Liver (tissue), 9 donors: ENCODE measurements around the gene ZNF32. TPM values are rescaled to one million over a fixed set of nuclear protein-coding genes. Genes with fewer than 3 reads are reported as not detected.

Source experiments
- DNase-seq: peaks from one replicate; pipeline ENCODE4 v3.0.0-alpha.2; 2017; ENCODE audit warnings: low spot score
- H3K27ac ChIP-seq, 2 donors: one replicate each; pipeline ENCODE4 v1.7.0; 2013; ENCODE audit warnings: inconsistent platforms in 2 of 2, low read length in 2 of 2, control low read depth in 1 of 2, low read depth in 1 of 2, mild to moderate bottlenecking in 1 of 2
- H3K27me3 ChIP-seq, 4 donors: one replicate each; pipeline versions ENCODE4 v1.6.1 to v1.7.0; 2013; ENCODE audit warnings: low read length in 3 of 4, inconsistent platforms in 1 of 4, mild to moderate bottlenecking in 1 of 4, moderate library complexity in 1 of 4; ENCODE audit not compliant: control insufficient read depth in 4 of 4, insufficient read depth in 4 of 4
- H3K36me3 ChIP-seq, 4 donors: one replicate each; pipeline versions ENCODE4 v1.6.1 to v1.7.0; 2013; ENCODE audit warnings: low read length in 3 of 4, mild to moderate bottlenecking in 3 of 4, low read depth in 1 of 4, moderate library complexity in 1 of 4; ENCODE audit not compliant: control insufficient read depth in 4 of 4, insufficient read depth in 3 of 4
- H3K4me1 ChIP-seq, 4 donors: one replicate each; pipeline versions ENCODE4 v1.6.1 to v1.7.0; 2013; ENCODE audit warnings: low read length in 3 of 4, mild to moderate bottlenecking in 3 of 4, moderate library complexity in 1 of 4; ENCODE audit not compliant: control insufficient read depth in 4 of 4, insufficient read depth in 4 of 4
- H3K4me3 ChIP-seq, 3 donors: one replicate each; pipeline versions ENCODE4 v1.6.1 to v1.7.0; 2013; ENCODE audit warnings: low read length in 3 of 3, control low read depth in 1 of 3, low read depth in 1 of 3, mild to moderate bottlenecking in 1 of 3
- H3K9ac ChIP-seq, 2 donors: one replicate each; pipeline ENCODE4 v1.7.0; 2013; ENCODE audit warnings: low read length in 2 of 2, mild to moderate bottlenecking in 2 of 2, moderate library complexity in 2 of 2, control low read depth in 1 of 2, low read depth in 1 of 2
- H3K9me3 ChIP-seq, 4 donors: one replicate each; pipeline versions ENCODE4 v1.6.1 to v1.7.0; 2013; ENCODE audit warnings: low read length in 3 of 4; ENCODE audit not compliant: control insufficient read depth in 4 of 4
- EGR1 ChIP-seq, 2 donors: IDR thresholded peaks; 2 replicates each; pipeline ENCODE4 v1.6.1; 2016 to 2018; ENCODE audit warnings: antibody characterized with exemption in 2 of 2, low read depth in 2 of 2
- FOXA1 ChIP-seq: IDR thresholded peaks from 2 replicates; pipeline ENCODE4 v1.6.1; 2016; ENCODE audit warnings: antibody characterized with exemption
- FOXA2 ChIP-seq: IDR thresholded peaks from 2 replicates; pipeline ENCODE4 v1.6.1; 2016; ENCODE audit warnings: antibody characterized with exemption
- GABPA ChIP-seq, 2 donors: IDR thresholded peaks in 1 of 2; conservative IDR thresholded peaks in 1 of 2; 2 replicates each; pipeline ENCODE4 v1.6.1; 2016; ENCODE audit warnings: antibody characterized with exemption in 2 of 2, mild to moderate bottlenecking in 1 of 2, moderate library complexity in 1 of 2
- HNF4A ChIP-seq, 2 donors: conservative IDR thresholded peaks; 2 replicates each; pipeline ENCODE4 v1.6.1; 2016; ENCODE audit warnings: antibody characterized with exemption in 2 of 2, mild to moderate bottlenecking in 2 of 2
- HNF4G ChIP-seq: IDR thresholded peaks from 2 replicates; pipeline ENCODE4 v1.6.1; 2016; ENCODE audit warnings: antibody characterized with exemption
- JUND ChIP-seq, 2 donors: IDR thresholded peaks; 2 replicates each; pipeline ENCODE4 v1.6.1; 2016; ENCODE audit warnings: antibody characterized with exemption in 2 of 2
- NR2F2 ChIP-seq: IDR thresholded peaks from 2 replicates; pipeline ENCODE4 v1.6.1; 2016; ENCODE audit warnings: antibody characterized with exemption
- RAD21 ChIP-seq, 2 donors: IDR thresholded peaks; 2 replicates each; pipeline ENCODE4 v1.6.1; 2016; ENCODE audit warnings: antibody characterized with exemption in 2 of 2, mild to moderate bottlenecking in 2 of 2
- RXRA ChIP-seq, 2 donors: IDR thresholded peaks; 2 replicates each; pipeline ENCODE4 v1.6.1; 2017 to 2018; ENCODE audit warnings: antibody characterized with exemption in 2 of 2, mild to moderate bottlenecking in 1 of 2
- SP1 ChIP-seq: IDR thresholded peaks from 2 replicates; pipeline ENCODE4 v1.6.1; 2018; ENCODE audit warnings: antibody characterized with exemption, mild to moderate bottlenecking
- TAF1 ChIP-seq: conservative IDR thresholded peaks from 2 replicates; pipeline ENCODE4 v1.6.1; 2016; ENCODE audit warnings: antibody characterized with exemption, mild to moderate bottlenecking
- YY1 ChIP-seq: IDR thresholded peaks from 2 replicates; pipeline ENCODE4 v1.6.1; 2016; ENCODE audit warnings: antibody characterized with exemption, mild to moderate bottlenecking
- WGBS: extraction: QIAGEN DNeasy Blood & Tissue Kit; methylation state at CpG from one replicate; pipeline ENCODE4 v1.1.7; 2013; 5-methylcytosine and 5-hydroxymethylcytosine counted together
- polyA plus RNA-seq, 2 donors: library from polyadenylated mRNA; stranded (reverse) in 1 of 2; unstranded in 1 of 2; fragments of 200-250 nt in 1 of 2; fragments of >200 nt in 1 of 2; fragmentation: Nextera tagmentation in 1 of 2; extraction: Ambion mirVana in 1 of 2; gene quantifications; one replicate each; pipeline versions ENCODE4 v1.2.1 to v1.2.3, GENCODE V29; 2013 to 2015
- total RNA-seq, 2 donors: library from RNA; depleted of rRNA; stranded (reverse); fragments of >200 nt; gene quantifications; one replicate each; pipeline ENCODE4 v1.2.3, GENCODE V29; 2014
- TF ChIP-seq, protein P1 (sequence below): IDR thresholded peaks from 2 replicates; pipeline ENCODE4 v1.6.1; 2016; ENCODE audit warnings: antibody characterized with exemption, mild to moderate bottlenecking
- TF ChIP-seq, protein P2 (sequence below): IDR thresholded peaks from 2 replicates; pipeline ENCODE4 v1.6.1; 2016; ENCODE audit warnings: antibody characterized with exemption
- TF ChIP-seq, protein P3 (sequence below): IDR thresholded peaks from 2 replicates; pipeline ENCODE4 v1.6.1; 2016; ENCODE audit warnings: antibody characterized with exemption
- TF ChIP-seq, protein P4 (sequence below): fragments of 150-350 bp; IDR thresholded peaks from 2 replicates; pipeline ENCODE4 v1.5.1; 2017; ENCODE audit warnings: improper control_type of control experiment, low read depth, low read length; ENCODE audit not compliant: missing input control
- TF ChIP-seq, protein P5 (sequence below): IDR thresholded peaks from 2 replicates; pipeline ENCODE4 v1.6.1; 2016; ENCODE audit warnings: antibody characterized with exemption
- donor health status: healthy.
- donor health status: healthy.
- donor health status: healthy.
- donor health status: healthy.
- donor health status: healthy.

The ZNF32 gene
- total and polyA plus RNA-seq, 4 donors: 6.5 to 19.9 (median 12.5) TPM

DNA sequence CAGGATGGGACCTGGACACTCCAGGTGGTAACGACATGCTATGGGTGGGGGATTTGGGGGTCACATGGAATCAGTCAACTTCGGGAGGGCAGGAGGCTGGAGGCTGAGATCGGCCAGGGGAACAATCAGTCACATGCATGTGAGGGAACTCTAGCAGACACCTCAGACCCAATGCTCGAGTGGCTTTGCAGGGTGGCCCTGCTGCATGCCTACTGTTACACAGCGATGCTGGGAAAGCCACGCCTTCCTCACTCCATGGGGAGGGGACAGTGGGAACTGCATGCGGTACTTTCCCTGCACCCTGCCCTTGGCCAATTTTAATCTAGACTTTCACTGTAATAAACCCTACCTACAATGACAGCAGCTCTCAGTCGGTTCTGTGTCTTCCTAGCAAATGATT lies 6.6 kb upstream of the ZNF32 start:
- Histone ChIP-seq H3K27ac (no peak overlapping the region), H3K4me3 (no peak overlapping the region), H3K9ac (no peak overlapping the region), H3K9me3 (peaks cover 0 to 1% (median 0%) of the 10 kb centered on the region in 4 donors), H3K27me3 (no peaks in the 10 kb centered on the region), H3K4me1 (no peaks in the 10 kb centered on the region), H3K36me3 (no peaks in the 10 kb centered on the region)
- WGBS: 82% methylated on average over 8 of the region's 8 CpGs
- DNase-seq: no peak
- TF ChIP-seq HNF4A (conservative IDR thresholded peaks at IDR 0.05) (no peak), RXRA (IDR thresholded peaks at IDR 0.05) (no peak), SP1 (no peak), EGR1 (IDR thresholded peaks at IDR 0.05; ENCODE audit: low read depth in 2 of 2) (no peak), NR2F2 (no peak), TAF1 (no peak), RAD21 (IDR thresholded peaks at IDR 0.05) (no peak), FOXA1 (no peak), FOXA2 (no peak), HNF4G (no peak)
- TF ChIP-seq, protein P1, sequence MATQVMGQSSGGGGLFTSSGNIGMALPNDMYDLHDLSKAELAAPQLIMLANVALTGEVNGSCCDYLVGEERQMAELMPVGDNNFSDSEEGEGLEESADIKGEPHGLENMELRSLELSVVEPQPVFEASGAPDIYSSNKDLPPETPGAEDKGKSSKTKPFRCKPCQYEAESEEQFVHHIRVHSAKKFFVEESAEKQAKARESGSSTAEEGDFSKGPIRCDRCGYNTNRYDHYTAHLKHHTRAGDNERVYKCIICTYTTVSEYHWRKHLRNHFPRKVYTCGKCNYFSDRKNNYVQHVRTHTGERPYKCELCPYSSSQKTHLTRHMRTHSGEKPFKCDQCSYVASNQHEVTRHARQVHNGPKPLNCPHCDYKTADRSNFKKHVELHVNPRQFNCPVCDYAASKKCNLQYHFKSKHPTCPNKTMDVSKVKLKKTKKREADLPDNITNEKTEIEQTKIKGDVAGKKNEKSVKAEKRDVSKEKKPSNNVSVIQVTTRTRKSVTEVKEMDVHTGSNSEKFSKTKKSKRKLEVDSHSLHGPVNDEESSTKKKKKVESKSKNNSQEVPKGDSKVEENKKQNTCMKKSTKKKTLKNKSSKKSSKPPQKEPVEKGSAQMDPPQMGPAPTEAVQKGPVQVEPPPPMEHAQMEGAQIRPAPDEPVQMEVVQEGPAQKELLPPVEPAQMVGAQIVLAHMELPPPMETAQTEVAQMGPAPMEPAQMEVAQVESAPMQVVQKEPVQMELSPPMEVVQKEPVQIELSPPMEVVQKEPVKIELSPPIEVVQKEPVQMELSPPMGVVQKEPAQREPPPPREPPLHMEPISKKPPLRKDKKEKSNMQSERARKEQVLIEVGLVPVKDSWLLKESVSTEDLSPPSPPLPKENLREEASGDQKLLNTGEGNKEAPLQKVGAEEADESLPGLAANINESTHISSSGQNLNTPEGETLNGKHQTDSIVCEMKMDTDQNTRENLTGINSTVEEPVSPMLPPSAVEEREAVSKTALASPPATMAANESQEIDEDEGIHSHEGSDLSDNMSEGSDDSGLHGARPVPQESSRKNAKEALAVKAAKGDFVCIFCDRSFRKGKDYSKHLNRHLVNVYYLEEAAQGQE: no peak
- TF ChIP-seq, protein P2, sequence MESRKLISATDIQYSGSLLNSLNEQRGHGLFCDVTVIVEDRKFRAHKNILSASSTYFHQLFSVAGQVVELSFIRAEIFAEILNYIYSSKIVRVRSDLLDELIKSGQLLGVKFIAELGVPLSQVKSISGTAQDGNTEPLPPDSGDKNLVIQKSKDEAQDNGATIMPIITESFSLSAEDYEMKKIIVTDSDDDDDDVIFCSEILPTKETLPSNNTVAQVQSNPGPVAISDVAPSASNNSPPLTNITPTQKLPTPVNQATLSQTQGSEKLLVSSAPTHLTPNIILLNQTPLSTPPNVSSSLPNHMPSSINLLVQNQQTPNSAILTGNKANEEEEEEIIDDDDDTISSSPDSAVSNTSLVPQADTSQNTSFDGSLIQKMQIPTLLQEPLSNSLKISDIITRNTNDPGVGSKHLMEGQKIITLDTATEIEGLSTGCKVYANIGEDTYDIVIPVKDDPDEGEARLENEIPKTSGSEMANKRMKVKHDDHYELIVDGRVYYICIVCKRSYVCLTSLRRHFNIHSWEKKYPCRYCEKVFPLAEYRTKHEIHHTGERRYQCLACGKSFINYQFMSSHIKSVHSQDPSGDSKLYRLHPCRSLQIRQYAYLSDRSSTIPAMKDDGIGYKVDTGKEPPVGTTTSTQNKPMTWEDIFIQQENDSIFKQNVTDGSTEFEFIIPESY: no peak
- TF ChIP-seq, protein P3, sequence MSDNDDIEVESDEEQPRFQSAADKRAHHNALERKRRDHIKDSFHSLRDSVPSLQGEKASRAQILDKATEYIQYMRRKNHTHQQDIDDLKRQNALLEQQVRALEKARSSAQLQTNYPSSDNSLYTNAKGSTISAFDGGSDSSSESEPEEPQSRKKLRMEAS: no peak

DNA sequence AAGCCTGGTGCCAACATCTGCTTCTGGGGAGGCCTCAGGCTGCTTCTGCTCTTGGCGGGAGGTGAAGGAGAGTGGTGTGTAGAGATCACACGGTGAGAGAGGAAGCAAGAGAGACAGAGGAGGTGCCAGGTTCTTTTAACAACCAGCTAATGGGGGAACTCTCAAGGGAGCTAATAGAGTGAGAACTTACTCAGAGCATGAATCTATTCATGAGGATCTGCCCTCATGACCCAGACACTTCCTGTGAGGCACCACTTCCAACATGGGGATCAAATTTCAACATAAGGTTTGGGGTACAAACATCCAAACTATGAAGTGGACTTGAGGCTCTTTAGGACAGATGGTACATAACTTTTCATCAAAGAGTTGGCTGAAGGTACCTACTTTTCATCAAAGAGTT lies 5.1 kb upstream of the ZNF32 start:
- H3K27ac ChIP-seq: no peak overlapping the region
- H3K9ac ChIP-seq: no peak overlapping the region
- no peaks in the 10 kb centered on the region for H3K36me3 ChIP-seq
- H3K4me1 ChIP-seq: peaks cover 0 to 3% (median 1%) of the 10 kb centered on the region in 4 donors
- DNase-seq: no peak
- H3K27me3 ChIP-seq: no peaks in the 10 kb centered on the region
- WGBS: 66% methylated on average over 2 of the region's 2 CpGs
- no peak overlapping the region for H3K4me3 ChIP-seq
- H3K9me3 ChIP-seq: peaks cover 0 to 1% (median 0%) of the 10 kb centered on the region in 4 donors
- no peak for TF ChIP-seq HNF4G
- TF ChIP-seq HNF4A (conservative IDR thresholded peaks at IDR 0.05): no peak
- no peak for TF ChIP-seq JUND (IDR thresholded peaks at IDR 0.05)
- TF ChIP-seq FOXA1: no peak
- no peak for TF ChIP-seq GABPA (IDR thresholded peaks at IDR 0.05 in 1 of 2, conservative IDR thresholded peaks at IDR 0.05 in 1 of 2)
- no peak for TF ChIP-seq YY1
- TF ChIP-seq EGR1 (IDR thresholded peaks at IDR 0.05; ENCODE audit: low read depth in 2 of 2): no peak
- TF ChIP-seq, protein P4, sequence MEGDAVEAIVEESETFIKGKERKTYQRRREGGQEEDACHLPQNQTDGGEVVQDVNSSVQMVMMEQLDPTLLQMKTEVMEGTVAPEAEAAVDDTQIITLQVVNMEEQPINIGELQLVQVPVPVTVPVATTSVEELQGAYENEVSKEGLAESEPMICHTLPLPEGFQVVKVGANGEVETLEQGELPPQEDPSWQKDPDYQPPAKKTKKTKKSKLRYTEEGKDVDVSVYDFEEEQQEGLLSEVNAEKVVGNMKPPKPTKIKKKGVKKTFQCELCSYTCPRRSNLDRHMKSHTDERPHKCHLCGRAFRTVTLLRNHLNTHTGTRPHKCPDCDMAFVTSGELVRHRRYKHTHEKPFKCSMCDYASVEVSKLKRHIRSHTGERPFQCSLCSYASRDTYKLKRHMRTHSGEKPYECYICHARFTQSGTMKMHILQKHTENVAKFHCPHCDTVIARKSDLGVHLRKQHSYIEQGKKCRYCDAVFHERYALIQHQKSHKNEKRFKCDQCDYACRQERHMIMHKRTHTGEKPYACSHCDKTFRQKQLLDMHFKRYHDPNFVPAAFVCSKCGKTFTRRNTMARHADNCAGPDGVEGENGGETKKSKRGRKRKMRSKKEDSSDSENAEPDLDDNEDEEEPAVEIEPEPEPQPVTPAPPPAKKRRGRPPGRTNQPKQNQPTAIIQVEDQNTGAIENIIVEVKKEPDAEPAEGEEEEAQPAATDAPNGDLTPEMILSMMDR: no peak
- TF ChIP-seq, protein P5, sequence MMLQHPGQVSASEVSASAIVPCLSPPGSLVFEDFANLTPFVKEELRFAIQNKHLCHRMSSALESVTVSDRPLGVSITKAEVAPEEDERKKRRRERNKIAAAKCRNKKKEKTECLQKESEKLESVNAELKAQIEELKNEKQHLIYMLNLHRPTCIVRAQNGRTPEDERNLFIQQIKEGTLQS: no peak
- no peak for TF ChIP-seq SP1
- TF ChIP-seq, protein P2: no peak
- TF ChIP-seq, protein P3: no peak
- no peak for TF ChIP-seq TAF1
- TF ChIP-seq, protein P1: no peak
- TF ChIP-seq RAD21 (IDR thresholded peaks at IDR 0.05): no peak
- no peak for TF ChIP-seq RXRA (IDR thresholded peaks at IDR 0.05)
- TF ChIP-seq FOXA2: no peak
